Astrocyte (in vitro differentiated cells and primary cell): ENCODE data around the gene STOX1.

Source experiments
- EZH2 ChIP-seq: IDR thresholded peaks from 2 replicates; pipeline ENCODE4 v1.6.1; 2012; ENCODE audit warnings: mild to moderate bottlenecking, low read length, inconsistent platforms; ENCODE audit not compliant: insufficient read depth
- TF ChIP-seq, protein P1 (sequence below): IDR thresholded peaks from 2 replicates; pipeline ENCODE4 v1.5.1; 2011; ENCODE audit warnings: low read depth, mild to moderate bottlenecking, inconsistent platforms, low read length, moderate library complexity; ENCODE audit not compliant: insufficient read depth

DNA sequence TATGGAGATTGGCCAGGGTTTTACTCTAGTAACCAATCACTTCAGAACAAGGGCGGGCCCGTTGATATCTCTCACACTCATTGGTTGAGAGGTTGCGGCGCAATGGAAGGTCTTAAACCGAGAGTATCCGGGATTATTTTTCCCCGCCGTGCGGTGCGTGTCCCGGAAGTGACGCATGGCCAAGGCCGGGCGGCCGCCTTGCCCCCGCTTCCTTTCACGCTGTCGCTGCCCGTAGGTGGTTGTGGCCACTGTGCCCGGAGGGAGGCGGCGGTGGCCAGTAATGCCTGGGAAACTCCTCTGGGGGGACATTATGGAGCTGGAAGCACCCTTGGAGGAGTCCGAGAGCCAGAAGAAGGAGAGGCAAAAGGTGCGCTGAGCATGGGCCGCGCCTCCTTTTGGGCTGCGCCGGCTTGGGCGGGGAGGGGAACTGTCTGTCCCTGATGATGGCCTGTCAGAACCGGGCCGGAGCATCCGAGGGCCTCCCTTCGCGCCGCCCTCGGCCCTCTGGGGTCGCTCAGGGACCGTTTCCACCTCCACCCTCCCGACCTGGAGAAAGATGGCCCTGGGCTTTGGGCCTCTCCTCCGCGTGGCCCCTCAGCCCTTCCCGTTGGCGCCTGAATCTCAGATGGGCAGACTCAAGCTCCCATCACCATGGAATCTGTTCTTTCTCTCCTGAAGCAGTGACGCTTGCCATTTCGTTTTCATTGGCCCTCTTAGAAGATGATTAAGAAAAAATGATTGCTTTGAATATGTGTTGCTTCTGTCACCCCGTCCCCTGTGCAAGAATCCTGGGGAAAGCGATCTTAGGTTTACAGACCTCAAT, 74.0 kb downstream of the STOX1 start, which contains the start of gene DDX50:
- TF ChIP-seq, protein P1, sequence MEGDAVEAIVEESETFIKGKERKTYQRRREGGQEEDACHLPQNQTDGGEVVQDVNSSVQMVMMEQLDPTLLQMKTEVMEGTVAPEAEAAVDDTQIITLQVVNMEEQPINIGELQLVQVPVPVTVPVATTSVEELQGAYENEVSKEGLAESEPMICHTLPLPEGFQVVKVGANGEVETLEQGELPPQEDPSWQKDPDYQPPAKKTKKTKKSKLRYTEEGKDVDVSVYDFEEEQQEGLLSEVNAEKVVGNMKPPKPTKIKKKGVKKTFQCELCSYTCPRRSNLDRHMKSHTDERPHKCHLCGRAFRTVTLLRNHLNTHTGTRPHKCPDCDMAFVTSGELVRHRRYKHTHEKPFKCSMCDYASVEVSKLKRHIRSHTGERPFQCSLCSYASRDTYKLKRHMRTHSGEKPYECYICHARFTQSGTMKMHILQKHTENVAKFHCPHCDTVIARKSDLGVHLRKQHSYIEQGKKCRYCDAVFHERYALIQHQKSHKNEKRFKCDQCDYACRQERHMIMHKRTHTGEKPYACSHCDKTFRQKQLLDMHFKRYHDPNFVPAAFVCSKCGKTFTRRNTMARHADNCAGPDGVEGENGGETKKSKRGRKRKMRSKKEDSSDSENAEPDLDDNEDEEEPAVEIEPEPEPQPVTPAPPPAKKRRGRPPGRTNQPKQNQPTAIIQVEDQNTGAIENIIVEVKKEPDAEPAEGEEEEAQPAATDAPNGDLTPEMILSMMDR: no peak
- no peak for TF ChIP-seq EZH2
